K562 (cell line): Measurements from ENCODE around the gene ANO7. TPM values are rescaled to one million over a fixed set of nuclear protein-coding genes. Genes with fewer than 3 reads are reported as not detected.

ENCODE experiments used
- ATAC-seq: fragments of 200-7000 bp; cut with Tn5 transposase; 3 replicates; pipeline ENCODE4 v1.9.1; 2020; ENCODE audit warnings: moderate library complexity
- BruUV-seq: library from RNA; stranded (reverse); fragments of 400-500 nt; replicated peaks from 2 replicates; lab custom pipeline; 2021; lab: Mats Ljungman, UMichigan
- CTCF ChIA-PET: fragments of 300-600 bp; formaldehyde crosslinking; extraction: SDS; loops from one replicate; lab custom pipeline; 2021; ENCODE audit warnings: low intra/inter-chr PET ratio; lab: Yijun Ruan, JAX
- POLR2A ChIA-PET: fragments of 300-600, 350-650 bp; sonication (Branson Sonifier 250); formaldehyde crosslinking; extraction: SDS; loops from one replicate; lab custom pipeline; 2021; ENCODE audit warnings: antibody characterized with exemption, inconsistent platforms; lab: Yijun Ruan, JAX
- DNase-seq, 4 experiments: peaks; one replicate each; pipeline versions ENCODE4 v3.0.0 to v3.0.0-alpha.2; 2011 to 2018; ENCODE audit warnings: low spot score in 3 of 4, mixed read lengths in 3 of 4; ENCODE audit errors: extremely low read depth in 1 of 4
- FAIRE-seq: peaks from 2 replicates; lab custom pipeline; 2011; peaks lifted over from hg19 to GRCh38; lab: Jason Lieb, UNC
- H2AFZ ChIP-seq: 2 replicates; pipeline ENCODE4 v1.6.0; 2011; ENCODE audit warnings: low read depth, low read length, control low read depth, inconsistent platforms
- H3K27ac ChIP-seq: fragments of 200-600 bp; 3 replicates; pipeline ENCODE4 v1.8.0; 2011; ENCODE audit warnings: low read depth, mild to moderate bottlenecking, control low read depth, inconsistent platforms, low read length, moderate library complexity, mixed read lengths; ENCODE audit errors: extremely low read depth
- H3K27me3 ChIP-seq, 2 experiments: fragments of 300-600 bp in 1 of 2; 2 replicates in 1 of 2; 3 replicates in 1 of 2; pipeline versions ENCODE4 v1.6.0 to v1.8.0; 2011; ENCODE audit warnings: inconsistent platforms in 2 of 2, low read length in 2 of 2, mild to moderate bottlenecking in 1 of 2, mixed read lengths in 1 of 2, moderate library complexity in 1 of 2; ENCODE audit not compliant: control insufficient read depth in 2 of 2, insufficient read depth in 2 of 2
- H3K36me3 ChIP-seq: fragments of 300-600 bp; 3 replicates; pipeline ENCODE4 v1.8.0; 2011; ENCODE audit warnings: mild to moderate bottlenecking, low read length, inconsistent platforms; ENCODE audit not compliant: control insufficient read depth, insufficient read depth
- H3K4me1 ChIP-seq, 2 experiments: fragments of 200-600 bp in 1 of 2; replicated peaks in 1 of 2; 2 replicates in 1 of 2; 3 replicates in 1 of 2; pipeline versions ENCODE4 v1.5.1 to v1.8.0; 2011; ENCODE audit warnings: inconsistent platforms in 2 of 2, low read length in 2 of 2, mild to moderate bottlenecking in 1 of 2, mixed read lengths in 1 of 2, moderate library complexity in 1 of 2; ENCODE audit not compliant: control insufficient read depth in 2 of 2, insufficient read depth in 2 of 2
- H3K4me2 ChIP-seq: 2 replicates; pipeline ENCODE4 v1.6.1; 2011; ENCODE audit warnings: low read length, control low read depth, inconsistent platforms, mixed read lengths; ENCODE audit not compliant: insufficient read depth
- H3K4me3 ChIP-seq: fragments of 200-600 bp; sonication (generic), shearing (Covaris generic); 2 replicates; pipeline ENCODE4 v1.5.1; 2016; ENCODE audit warnings: control low read depth, inconsistent platforms
- H3K79me2 ChIP-seq: fragments of 200-600 bp; 3 replicates; pipeline ENCODE4 v1.8.0; 2011; ENCODE audit warnings: low read length, inconsistent platforms; ENCODE audit not compliant: control insufficient read depth, insufficient read depth
- H3K9ac ChIP-seq, 2 experiments: 2 replicates each; pipeline versions ENCODE4 v1.6.0 to v1.6.1; 2011; ENCODE audit warnings: low read depth in 2 of 2, low read length in 2 of 2, control low read depth in 1 of 2, inconsistent platforms in 1 of 2, mild to moderate bottlenecking in 1 of 2, mixed read lengths in 1 of 2; ENCODE audit not compliant: insufficient read depth in 1 of 2
- H3K9me1 ChIP-seq: one replicate; pipeline ENCODE4 v1.6.0; 2011; ENCODE audit warnings: inconsistent platforms, mild to moderate bottlenecking, low read length, moderate library complexity; ENCODE audit not compliant: control insufficient read depth, insufficient read depth
- H3K9me3 ChIP-seq: replicated peaks from 2 replicates; pipeline ENCODE4 v1.5.1; 2011; ENCODE audit warnings: low read depth, low read length, inconsistent platforms; ENCODE audit not compliant: control insufficient read depth, insufficient read depth
- H4K20me1 ChIP-seq: replicated peaks from 2 replicates; pipeline ENCODE4 v1.6.1; 2011; ENCODE audit warnings: low read length, inconsistent platforms, mixed read lengths; ENCODE audit not compliant: control insufficient read depth, insufficient read depth
- CHD2 ChIP-seq: IDR thresholded peaks from 2 replicates; pipeline ENCODE4 v1.6.1; 2011; ENCODE audit warnings: low read depth, low read length
- SPI1 ChIP-seq: IDR thresholded peaks from 2 replicates; pipeline ENCODE4 v1.6.1; 2011; ENCODE audit warnings: low read depth, low read length, control low read depth, borderline replicate concordance
- SRSF1 ChIP-seq: fragments of 200-400 bp; formaldehyde crosslinking; IDR thresholded peaks from 2 replicates; pipeline ENCODE4 v1.6.1; 2017; ENCODE audit warnings: mild to moderate bottlenecking, low read depth, low read length, moderate library complexity
- WGBS: fragments of 100-300 bp; shearing (Covaris generic); methylation state at CpG from one replicate; pipeline ENCODE4 v1.1.6; 2016; ENCODE audit warnings: low coverage, mixed read lengths; ENCODE audit not compliant: insufficient coverage; ENCODE audit errors: missing lambda C conversion rate; 5-methylcytosine and 5-hydroxymethylcytosine counted together
- in situ Hi-C: fragments of 300-500 bp; cut with MboI; formaldehyde crosslinking; loops from 4 replicates; pipeline ENCODE4 v1.15.0; 2018; ENCODE audit warnings: inconsistent platforms, mixed read lengths
- intact Hi-C: fragments of 100-400 bp; cut with micrococcal nuclease; formaldehyde crosslinking; loops from 2 replicates; pipeline ENCODE4 v1.14.2; 2022
- polyA plus RNA-seq, 8 experiments: library from polyadenylated mRNA; depleted of rRNA in 4 of 8; stranded (reverse) in 5 of 8; unstranded in 3 of 8; fragments of >200 nt; fragmentation: Nextera tagmentation in 2 of 8; fragmentation: Illumina TruSeq in 1 of 8; extraction: Ambion mirVana in 2 of 8; extraction: Trizol in 1 of 8; gene quantifications; 2 replicates each; pipeline versions ENCODE4 v1.2.1 to v1.2.3, GENCODE V29; 2011 to 2014; ENCODE audit warnings: inconsistent platforms in 1 of 8, missing spikeins in 1 of 8
- total RNA-seq, 7 experiments: library from RNA; depleted of rRNA in 6 of 7; stranded (reverse); fragments of >200 nt in 6 of 7; fragmentation: Illumina TruSeq in 2 of 7; extraction: Trizol in 2 of 7; gene quantifications; 2 replicates each; pipeline versions ENCODE4 v1.2.1 to v1.2.3, GENCODE V29; 2011 to 2021; ENCODE audit warnings: low replicate concordance in 1 of 7

The ANO7 gene
- total and polyA plus RNA-seq, 9 of the 15 experiments (the other 6 are each of a cell fraction or from before 2014, with no cell fraction given): 0.28 to 5.1 (median 1.1) TPM

DNA sequence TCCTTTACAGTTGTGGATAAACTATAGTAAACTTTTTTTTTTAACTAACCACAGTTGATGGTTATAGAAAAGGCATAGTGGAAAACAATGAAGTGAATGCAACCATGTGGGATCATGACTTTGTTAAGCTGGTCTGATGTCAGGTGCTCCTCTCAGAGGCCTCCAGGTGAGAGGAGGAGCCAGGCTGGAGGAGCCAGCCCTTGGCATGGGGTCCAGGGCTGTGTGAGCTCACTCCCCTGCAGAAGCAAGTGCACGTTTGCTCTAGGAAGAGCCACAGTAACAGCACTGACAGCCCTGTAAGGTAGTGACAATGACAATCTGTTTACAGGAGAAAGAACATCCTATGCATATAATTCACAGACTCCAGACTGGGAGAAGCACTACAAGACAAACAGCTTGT is 32.5 kb upstream of the ANO7 start (continued):
- no peak for TF ChIP-seq SRSF1

DNA sequence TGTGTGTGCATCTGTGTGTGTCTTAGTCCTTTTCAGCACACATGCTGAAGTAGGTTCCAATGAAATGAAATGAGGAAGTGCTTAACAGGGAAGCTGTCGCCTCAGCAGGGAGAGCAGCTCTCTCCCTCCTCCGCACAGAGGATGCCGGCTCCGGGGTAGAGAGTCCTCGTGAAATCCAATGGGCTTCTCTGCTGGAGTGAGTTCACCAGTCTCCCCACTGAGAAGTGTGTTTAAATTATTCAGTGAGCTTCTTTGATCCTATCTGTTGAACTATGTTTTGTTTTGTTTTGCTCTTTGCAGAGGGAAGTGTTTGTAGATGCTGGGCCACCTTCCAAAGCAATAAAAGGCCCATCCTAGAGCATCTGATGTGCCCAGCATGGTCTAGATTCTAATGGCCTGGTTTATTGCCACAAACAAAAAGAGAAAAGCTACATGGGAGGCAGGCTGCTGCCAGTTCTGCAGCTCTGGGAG is 31.5 kb upstream of the ANO7 start:
- H3K9me1 ChIP-seq: no peaks in the 10 kb centered on the region
- H3K9me3 ChIP-seq: no peaks in the 10 kb centered on the region
- ChIA-PET CTCF (no interaction called here), POLR2A (no interaction called here)
- no peak overlapping the region for H3K27ac ChIP-seq
- BruUV-seq: no TSS peak
- in situ Hi-C loops (no loop called here), intact Hi-C loops (no loop called here)
- peaks cover 48% of the 10 kb centered on the region; the same call in 2 of the 3 replicates for H3K36me3 ChIP-seq
- no peaks in the 10 kb centered on the region for H3K4me1 ChIP-seq
- no peak for TF ChIP-seq CHD2
- TF ChIP-seq SPI1: peak; percentile 96
- H2AFZ ChIP-seq: no peak overlapping the region
- FAIRE-seq: no peak
- no peaks in the 10 kb centered on the region for H3K27me3 ChIP-seq
- peaks cover 3% of the 10 kb centered on the region; the same call in 1 of the 3 replicates for H3K79me2 ChIP-seq
- no peak; the same call in 2 of the 3 replicates for ATAC-seq
- H3K9ac ChIP-seq: no peak overlapping the region
- WGBS: 51% methylated on average over 2 of the region's 5 CpGs
- no peak overlapping the region for H3K4me2 ChIP-seq
- DNase-seq: no peak
- no peak overlapping the region for H3K4me3 ChIP-seq
- H4K20me1 ChIP-seq: peaks cover 5% of the 10 kb centered on the region; the same call in 1 of the 2 replicates
